HUES48 (cell line): Measurements from ENCODE around the gene CNTN5.

Source experiments
- H3K27ac ChIP-seq: one replicate; pipeline ENCODE4 v1.7.0; 2013; ENCODE audit warnings: low read depth, low read length, inconsistent platforms
- H3K27me3 ChIP-seq: 2 replicates; pipeline ENCODE4 v1.6.1; 2013; ENCODE audit warnings: mild to moderate bottlenecking, low read length; ENCODE audit not compliant: control insufficient read depth, insufficient read depth
- H3K36me3 ChIP-seq: 2 replicates; pipeline ENCODE4 v1.6.1; 2013; ENCODE audit warnings: low read length; ENCODE audit not compliant: control insufficient read depth, insufficient read depth
- H3K4me1 ChIP-seq: 2 replicates; pipeline ENCODE4 v1.6.1; 2013; ENCODE audit warnings: mild to moderate bottlenecking, low read length; ENCODE audit not compliant: control insufficient read depth, insufficient read depth
- H3K4me3 ChIP-seq: 2 replicates; pipeline ENCODE4 v1.5.1; 2013; ENCODE audit warnings: mild to moderate bottlenecking, low read depth, low read length
- H3K9ac ChIP-seq: 2 replicates; pipeline ENCODE4 v1.6.1; 2013; ENCODE audit warnings: mild to moderate bottlenecking, low read depth, low read length, moderate library complexity
- H3K9me3 ChIP-seq: 2 replicates; pipeline ENCODE4 v1.6.1; 2013; ENCODE audit warnings: low read length; ENCODE audit not compliant: control insufficient read depth, insufficient read depth

Gene CNTN5

DNA sequence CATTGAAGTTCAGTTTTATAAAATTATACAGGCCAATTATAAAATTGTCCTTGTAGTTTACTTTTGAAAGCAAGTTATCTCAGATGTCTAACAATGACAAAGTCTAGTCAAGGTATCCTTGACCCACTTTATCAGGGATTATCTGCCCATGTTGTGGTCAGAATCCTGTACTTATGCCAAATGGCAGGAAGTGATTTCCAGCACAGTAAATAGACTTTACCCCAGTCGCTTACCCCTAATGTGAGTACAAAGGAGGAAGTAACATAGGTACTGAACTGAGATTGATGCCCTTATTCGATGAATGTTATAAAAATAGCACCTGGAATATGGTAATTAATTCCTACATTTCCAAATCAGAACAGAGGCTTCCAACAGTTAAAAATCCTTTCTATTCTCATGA is 355.7 kb downstream of the CNTN5 start:
- Histone ChIP-seq H3K9me3 (no peaks in the 10 kb centered on the region), H3K4me1 (no peaks in the 10 kb centered on the region), H3K36me3 (no peaks in the 10 kb centered on the region), H3K27me3 (no peaks in the 10 kb centered on the region), H3K27ac (no peak overlapping the region), H3K9ac (no peak overlapping the region), H3K4me3 (no peak overlapping the region)

DNA sequence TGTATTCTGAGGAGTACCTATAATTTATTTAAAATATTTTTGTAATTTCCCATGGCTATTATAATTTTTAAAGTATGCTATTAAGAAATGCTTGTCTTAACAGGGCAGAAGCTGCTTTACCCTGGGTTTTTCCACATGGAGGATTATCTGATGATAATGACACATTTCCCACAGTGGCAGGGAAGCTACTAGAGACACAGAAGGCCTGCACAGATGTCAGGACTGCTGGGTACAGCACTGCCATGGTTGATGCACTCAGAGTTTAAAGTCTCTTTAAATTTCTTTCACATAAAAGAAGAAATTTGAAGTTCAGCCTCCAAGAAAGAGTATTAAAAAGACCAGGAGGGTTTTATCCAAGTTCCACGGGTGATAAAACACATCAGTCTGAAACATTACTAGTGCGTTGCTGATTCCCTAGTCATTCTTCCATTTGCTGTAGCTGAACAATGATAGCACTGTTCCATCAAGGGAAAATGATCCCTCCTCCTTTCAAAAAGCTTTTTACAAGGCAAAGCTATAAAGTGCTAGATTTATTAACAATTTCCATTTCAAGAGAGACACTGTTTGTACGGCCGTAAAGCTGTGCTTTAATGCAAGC is 363.0 kb downstream of the CNTN5 start:
- Histone ChIP-seq H3K27me3 (no peaks in the 10 kb centered on the region), H3K27ac (no peak overlapping the region), H3K9me3 (no peaks in the 10 kb centered on the region), H3K36me3 (no peaks in the 10 kb centered on the region), H3K4me3 (no peak overlapping the region), H3K9ac (no peak overlapping the region), H3K4me1 (no peaks in the 10 kb centered on the region)

DNA sequence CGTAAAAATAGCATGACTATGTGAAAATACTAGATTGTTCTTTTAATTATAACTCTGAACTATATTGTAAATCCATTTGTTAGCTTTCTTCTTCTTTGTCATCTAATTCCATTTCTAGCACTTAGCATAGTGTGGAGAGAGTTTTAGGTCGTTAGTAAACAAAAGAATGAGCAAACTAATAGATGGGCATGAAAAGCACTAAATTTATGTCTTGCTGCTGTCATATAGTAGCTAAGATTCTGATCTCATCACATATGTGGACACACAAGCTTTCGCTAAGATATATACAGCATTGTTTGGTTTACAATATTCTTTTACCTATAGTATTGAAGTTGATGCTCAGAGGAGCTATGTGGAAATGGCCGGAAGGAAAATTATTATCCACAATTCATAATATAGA is 370.5 kb downstream of the CNTN5 start:
- Histone ChIP-seq H3K27ac (no peak overlapping the region), H3K4me1 (no peaks in the 10 kb centered on the region), H3K9me3 (no peaks in the 10 kb centered on the region), H3K9ac (no peak overlapping the region), H3K36me3 (no peaks in the 10 kb centered on the region), H3K4me3 (no peak overlapping the region), H3K27me3 (no peaks in the 10 kb centered on the region)

DNA sequence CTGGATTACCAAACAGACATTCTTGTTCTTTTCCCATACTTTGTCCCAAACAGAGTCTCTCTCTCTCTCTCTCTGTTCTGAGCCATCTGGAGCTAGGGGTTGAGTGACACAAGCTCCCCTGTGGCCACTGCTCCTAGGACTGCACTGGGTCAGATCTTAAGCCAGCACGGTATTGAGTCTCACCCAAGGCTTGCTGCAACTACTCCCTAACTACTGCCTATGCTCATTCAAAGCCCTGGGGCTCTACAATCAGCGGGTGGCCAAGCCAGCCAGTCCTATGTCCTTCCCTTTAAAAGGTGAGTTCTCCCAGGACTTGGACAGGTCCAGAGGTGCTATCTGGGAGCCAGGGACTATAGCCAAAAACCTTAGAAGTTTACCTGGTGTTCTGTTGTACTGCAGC is 385.6 kb downstream of the CNTN5 start:
- no peaks in the 10 kb centered on the region for H3K9me3 ChIP-seq
- H3K27me3 ChIP-seq, result no peaks in the 10 kb centered on the region
- H3K36me3 ChIP-seq, result no peaks in the 10 kb centered on the region
- H3K27ac ChIP-seq, result no peak overlapping the region
- H3K9ac ChIP-seq, result no peak overlapping the region
- H3K4me1 ChIP-seq, result no peaks in the 10 kb centered on the region
- no peak overlapping the region for H3K4me3 ChIP-seq

DNA sequence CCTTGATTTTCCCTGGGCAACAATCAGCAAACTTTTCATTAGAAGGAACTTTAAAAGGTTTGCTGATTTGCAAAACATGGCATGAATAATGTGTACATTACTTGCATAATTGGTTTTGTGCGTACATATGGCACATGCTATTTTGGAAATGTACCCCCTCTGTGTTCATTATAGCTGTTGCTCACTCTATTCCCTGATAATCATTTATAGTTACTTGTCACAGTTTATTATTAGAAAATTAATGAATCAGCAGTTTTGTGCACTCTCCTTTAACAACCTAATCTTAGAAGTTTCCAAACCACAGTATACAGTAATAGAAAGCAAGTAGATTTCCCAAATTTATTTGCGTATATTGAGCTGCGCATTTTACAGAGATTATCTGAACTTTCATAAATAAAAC is 389.9 kb downstream of the CNTN5 start:
- Histone ChIP-seq H3K27ac (no peak overlapping the region), H3K27me3 (no peaks in the 10 kb centered on the region), H3K9ac (no peak overlapping the region), H3K4me1 (no peaks in the 10 kb centered on the region), H3K9me3 (no peaks in the 10 kb centered on the region), H3K4me3 (no peak overlapping the region), H3K36me3 (no peaks in the 10 kb centered on the region)

DNA sequence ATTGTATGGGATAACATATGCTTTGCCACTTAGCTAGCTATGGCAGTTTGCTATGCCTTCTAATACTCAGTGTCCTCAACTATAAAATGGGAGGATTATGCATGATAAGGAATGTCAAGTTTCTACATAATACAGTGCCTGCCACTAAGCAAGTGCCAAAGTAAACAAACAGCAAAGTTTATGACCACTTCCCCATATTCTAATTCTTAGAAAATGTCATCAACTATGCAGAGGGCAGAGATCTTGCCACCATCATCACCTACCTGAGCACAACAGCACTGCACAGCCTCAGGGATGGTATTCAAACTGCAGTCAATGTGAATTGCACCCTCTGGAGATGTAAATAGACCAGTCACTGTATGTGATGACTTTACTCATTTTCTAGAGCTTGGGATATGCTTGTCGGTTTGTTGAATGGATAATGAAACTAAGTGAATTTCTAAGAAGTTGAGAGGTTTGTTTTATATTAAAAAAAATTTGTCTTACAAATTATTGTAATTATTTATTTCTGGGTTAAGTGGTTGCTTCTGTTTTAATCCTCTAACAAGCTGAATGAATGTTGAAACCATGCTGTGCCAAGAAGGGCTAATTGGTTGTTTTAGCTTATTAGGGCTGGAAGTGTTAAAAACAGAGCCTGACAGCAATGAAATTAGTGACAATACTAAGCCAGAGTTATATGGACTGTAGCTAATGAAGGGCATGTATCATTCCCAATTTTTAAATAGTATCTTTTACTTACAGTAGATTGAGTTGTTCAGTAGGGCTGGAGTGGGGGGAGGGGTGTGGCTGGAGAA is 398.4 kb downstream of the CNTN5 start:
- no peak overlapping the region for H3K9ac ChIP-seq
- peaks cover 74% of the 10 kb centered on the region for H3K4me1 ChIP-seq
- no peaks in the 10 kb centered on the region for H3K27me3 ChIP-seq
- H3K9me3 ChIP-seq, result no peaks in the 10 kb centered on the region
- no peaks in the 10 kb centered on the region for H3K36me3 ChIP-seq
- H3K4me3 ChIP-seq, result 0 out of 2 replicates have a peak overlapping the region, but pooled peaks have one; percentile 9
- peak overlapping the region; percentile 46 for H3K27ac ChIP-seq

DNA sequence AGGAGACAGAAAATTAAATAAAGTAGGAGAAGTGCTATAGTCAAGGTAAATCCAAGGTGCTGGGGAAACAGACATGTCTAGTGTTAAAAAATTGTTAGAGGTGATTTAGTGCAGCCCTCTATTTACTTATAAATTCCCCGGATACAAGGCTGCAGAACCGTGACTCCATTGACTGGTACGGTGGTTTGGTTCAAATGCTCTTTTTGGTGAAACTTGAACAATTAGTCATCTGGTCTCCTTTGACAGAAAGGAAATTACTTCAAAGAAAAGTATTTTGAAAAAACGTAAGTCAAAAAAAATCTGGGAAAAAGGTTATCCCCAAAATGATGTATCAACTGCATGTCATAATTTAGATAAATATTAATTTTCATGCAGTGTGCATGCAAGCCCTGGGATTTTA is 399.2 kb downstream of the CNTN5 start:
- peaks cover 4% of the 10 kb centered on the region for H3K9me3 ChIP-seq
- peak overlapping the region; percentile 1; the same call in 1 of the 2 replicates for H3K4me3 ChIP-seq
- peaks cover 77% of the 10 kb centered on the region for H3K4me1 ChIP-seq
- no peaks in the 10 kb centered on the region for H3K36me3 ChIP-seq
- H3K27me3 ChIP-seq, result no peaks in the 10 kb centered on the region; the same call in 1 of the 2 replicates
- no peak overlapping the region for H3K9ac ChIP-seq
- peak overlapping the region; percentile 54 for H3K27ac ChIP-seq

DNA sequence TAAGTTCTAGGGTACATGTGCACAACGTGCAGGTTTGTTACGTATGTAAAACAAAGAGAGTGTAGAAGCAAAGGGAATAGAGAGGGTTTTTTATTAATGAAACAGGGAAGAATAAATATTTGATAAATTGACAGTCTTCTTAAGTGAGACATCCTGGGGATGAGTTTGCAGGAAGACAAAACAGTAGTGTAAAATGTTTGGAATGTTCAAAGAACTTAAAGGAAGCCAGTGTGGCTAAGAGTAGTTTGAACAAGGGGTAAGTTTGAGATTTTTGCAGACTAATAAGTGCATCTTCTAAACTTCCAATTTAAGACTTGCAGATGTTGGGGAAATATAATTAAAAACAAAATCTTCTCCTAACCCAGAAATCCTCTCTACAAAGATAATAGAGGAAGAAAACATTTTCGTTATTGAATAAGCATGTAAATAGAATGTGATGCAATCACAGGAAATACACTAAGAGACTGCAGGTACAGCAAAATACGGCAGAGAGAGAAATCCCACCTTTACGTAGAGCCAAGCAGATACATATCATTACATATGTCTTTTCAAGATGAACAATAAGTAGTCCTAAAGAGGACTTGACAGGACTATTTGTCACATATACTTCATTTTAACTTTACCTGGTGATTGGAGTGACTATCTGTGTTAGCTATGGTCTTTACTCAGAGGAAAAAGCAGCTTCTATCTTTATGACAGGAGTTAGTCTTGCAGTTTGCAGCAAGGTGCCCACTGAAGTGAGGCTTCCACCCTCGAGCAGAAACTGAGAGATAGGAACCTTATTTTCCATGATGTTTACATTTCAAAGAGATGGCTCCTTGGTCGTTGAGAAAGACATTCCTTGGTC is 402.1 kb downstream of the CNTN5 start:
- peaks cover 70% of the 10 kb centered on the region for H3K4me1 ChIP-seq
- peak overlapping the region; percentile 56 for H3K4me3 ChIP-seq
- peak overlapping the region; percentile 91 for H3K27ac ChIP-seq
- no peaks in the 10 kb centered on the region; the same call in 1 of the 2 replicates for H3K27me3 ChIP-seq
- peak overlapping the region; percentile 61 for H3K9ac ChIP-seq
- H3K9me3 ChIP-seq, result peaks cover 9% of the 10 kb centered on the region
- no peaks in the 10 kb centered on the region for H3K36me3 ChIP-seq

DNA sequence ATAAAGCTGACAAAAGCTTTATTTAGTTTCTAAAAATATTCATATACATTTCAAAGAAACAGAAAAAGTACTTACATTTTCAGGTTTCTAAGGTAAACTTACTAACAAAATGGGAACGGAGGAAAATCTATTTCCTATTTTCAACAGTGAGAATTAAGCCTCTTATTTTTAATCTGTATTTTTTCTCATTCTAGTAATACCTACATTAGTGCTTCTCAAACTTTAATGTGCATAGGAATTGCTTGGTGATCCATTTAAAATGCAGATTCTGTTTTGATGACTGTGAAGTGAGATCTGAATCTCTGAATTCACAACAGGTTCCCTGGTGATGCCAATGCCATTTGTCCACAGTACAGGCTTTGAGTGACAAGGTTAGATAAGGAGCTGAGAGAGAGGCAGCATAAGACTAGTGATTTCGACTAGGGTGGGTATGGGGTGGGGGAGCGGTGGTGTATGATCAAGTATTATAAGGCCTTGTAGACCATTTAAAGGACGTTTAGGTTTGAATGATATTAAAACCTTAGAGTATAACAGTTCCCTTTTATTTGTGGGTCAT is 402.8 kb downstream of the CNTN5 start:
- Histone ChIP-seq H3K4me3 (peak overlapping the region; percentile 56), H3K9me3 (peaks cover 9% of the 10 kb centered on the region), H3K4me1 (peaks cover 64% of the 10 kb centered on the region), H3K9ac (no peak overlapping the region), H3K27ac (peak overlapping the region; percentile 91), H3K36me3 (no peaks in the 10 kb centered on the region), H3K27me3 (no peaks in the 10 kb centered on the region; the same call in 1 of the 2 replicates)

DNA sequence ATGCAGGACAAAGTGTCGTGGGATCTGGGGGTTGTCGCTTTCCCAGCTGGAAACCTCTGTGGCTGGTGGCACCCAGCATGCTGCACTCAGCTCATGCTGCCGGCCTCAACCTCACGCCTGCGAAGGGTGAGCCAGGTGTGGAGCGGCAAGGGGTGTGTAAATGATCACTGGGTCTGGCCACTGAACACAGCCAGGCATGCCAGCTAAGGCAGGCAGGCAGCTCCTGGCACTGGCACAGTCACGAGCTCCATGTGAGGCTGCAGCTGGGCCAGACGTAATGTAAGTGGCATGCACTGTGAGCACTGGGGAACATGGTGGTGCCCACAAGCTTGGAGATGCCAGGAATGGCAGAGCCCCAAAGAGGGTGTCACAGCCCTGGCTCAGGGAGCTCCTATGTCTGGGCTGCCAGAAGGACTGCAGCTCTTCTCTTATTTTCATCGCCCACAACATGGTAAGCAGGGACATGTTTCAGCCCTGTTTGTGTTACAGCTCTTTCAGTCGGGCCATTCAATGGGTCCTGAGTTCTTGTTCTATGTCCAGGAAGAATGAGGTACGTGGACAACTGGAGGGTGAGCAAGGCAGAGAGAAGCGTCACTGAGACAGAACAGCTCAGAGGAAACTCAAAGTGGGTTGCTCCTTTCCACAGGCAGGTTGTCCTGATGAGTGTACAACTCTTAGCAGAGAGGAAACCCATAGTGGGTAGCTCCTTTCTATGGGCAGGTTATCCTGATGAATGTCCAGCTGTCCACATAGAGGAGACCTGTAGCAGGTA is 403.8 kb downstream of the CNTN5 start:
- H3K27me3 ChIP-seq, result no peaks in the 10 kb centered on the region; the same call in 1 of the 2 replicates
- no peak overlapping the region for H3K9ac ChIP-seq
- peaks cover 63% of the 10 kb centered on the region for H3K4me1 ChIP-seq
- no peak overlapping the region for H3K4me3 ChIP-seq
- H3K36me3 ChIP-seq, result no peaks in the 10 kb centered on the region
- peaks cover 9% of the 10 kb centered on the region for H3K9me3 ChIP-seq
- H3K27ac ChIP-seq, result peak overlapping the region; percentile 91
